IMR-90 (cell line): ENCODE measurements around the gene ZNF526. TPM values are rescaled to one million over a fixed set of nuclear protein-coding genes. Genes with fewer than 3 reads are reported as not detected.

Source experiments
- ATAC-seq: fragments of 200-7000 bp; cut with Tn5 transposase; 2 replicates; pipeline ENCODE4 v1.9.1; 2020; ENCODE audit warnings: low read depth, mild to moderate bottlenecking, moderate library complexity
- BruUV-seq: library from RNA; stranded (reverse); fragments of 400-500 nt; replicated peaks from 2 replicates; lab custom pipeline; 2021; lab: Mats Ljungman, UMichigan
- CTCF ChIA-PET: fragments of 300-600 bp; formaldehyde crosslinking; extraction: SDS; loops from one replicate; lab custom pipeline; 2021; ENCODE audit warnings: antibody characterized with exemption; lab: Yijun Ruan, JAX
- POLR2A ChIA-PET: fragments of 300-600 bp; sonication (Branson Sonifier 250); formaldehyde crosslinking; loops from one replicate; lab custom pipeline; 2022; ENCODE audit warnings: antibody characterized with exemption; ENCODE audit not compliant: unreplicated experiment; lab: Charles Lee
- DNase-seq: peaks from one replicate; pipeline ENCODE4 v3.0.0; 2013
- H2AFZ ChIP-seq: replicated peaks from 2 replicates; pipeline ENCODE3; 2013; ENCODE audit warnings: low read length, mild to moderate bottlenecking; ENCODE audit not compliant: poor library complexity
- H2AK5ac ChIP-seq: 2 replicates; pipeline ENCODE4 v1.6.1; 2013; ENCODE audit warnings: low read depth, low read length, inconsistent platforms
- H2AK9ac ChIP-seq: replicated peaks from 2 replicates; pipeline ENCODE3; 2013; ENCODE audit warnings: mild to moderate bottlenecking, low read depth, low read length, moderate library complexity; ENCODE audit not compliant: poor library complexity
- H2BK120ac ChIP-seq: 2 replicates; pipeline ENCODE4 v1.6.1; 2013; ENCODE audit warnings: low read depth, low read length, inconsistent platforms
- H2BK15ac ChIP-seq: 3 replicates; pipeline ENCODE4 v1.6.1; 2013; ENCODE audit warnings: low read depth, low read length, inconsistent platforms
- H2BK20ac ChIP-seq: 2 replicates; pipeline ENCODE4 v1.6.1; 2013; ENCODE audit warnings: low read depth, mild to moderate bottlenecking, inconsistent platforms, low read length, moderate library complexity
- H2BK5ac ChIP-seq: 2 replicates; pipeline ENCODE4 v1.6.1; 2013; ENCODE audit warnings: mild to moderate bottlenecking, low read depth, low read length, inconsistent platforms; ENCODE audit not compliant: poor library complexity, severe bottlenecking
- H3K14ac ChIP-seq: replicated peaks from 2 replicates; pipeline ENCODE4 v1.6.1; 2013; ENCODE audit warnings: low read depth, low read length, inconsistent platforms
- H3K18ac ChIP-seq: 2 replicates; pipeline ENCODE4 v1.6.1; 2013; ENCODE audit warnings: low read depth, low read length, control low read depth
- H3K23ac ChIP-seq: 2 replicates; pipeline ENCODE4 v1.6.1; 2013; ENCODE audit warnings: low read depth, low read length, inconsistent platforms
- H3K27ac ChIP-seq: 2 replicates; pipeline ENCODE4 v1.5.1; 2013; ENCODE audit warnings: mild to moderate bottlenecking, control low read depth, low read length; ENCODE audit not compliant: insufficient read depth
- H3K27me3 ChIP-seq: 2 replicates; pipeline ENCODE4 v1.6.1; 2013; ENCODE audit warnings: low read length; ENCODE audit not compliant: control insufficient read depth, insufficient read depth
- H3K36me3 ChIP-seq: 2 replicates; pipeline ENCODE4 v1.6.1; 2013; ENCODE audit warnings: low read length, mixed read lengths; ENCODE audit not compliant: control insufficient read depth, insufficient read depth
- H3K4ac ChIP-seq: 2 replicates; pipeline ENCODE4 v1.6.1; 2013; ENCODE audit warnings: low read depth, low read length, inconsistent platforms
- H3K4me1 ChIP-seq: 2 replicates; pipeline ENCODE4 v1.6.1; 2013; ENCODE audit warnings: low read length, mixed read lengths; ENCODE audit not compliant: control insufficient read depth, insufficient read depth
- H3K4me2 ChIP-seq: 2 replicates; pipeline ENCODE4 v1.6.1; 2013; ENCODE audit warnings: low read depth, mild to moderate bottlenecking, control low read depth, low read length, moderate library complexity
- H3K4me3 ChIP-seq: 2 replicates; pipeline ENCODE4 v1.5.1; 2013; ENCODE audit warnings: low read depth, mild to moderate bottlenecking, control low read depth, low read length, moderate library complexity; ENCODE audit not compliant: insufficient read depth
- H3K56ac ChIP-seq: 2 replicates; pipeline ENCODE4 v1.6.1; 2013; ENCODE audit warnings: low read length, inconsistent platforms; ENCODE audit not compliant: insufficient read depth; ENCODE audit errors: extremely low read depth
- H3K79me1 ChIP-seq, 2 experiments: 2 replicates each; pipeline ENCODE4 v1.6.1; 2013; ENCODE audit warnings: low read length in 2 of 2, inconsistent platforms in 1 of 2, low read depth in 1 of 2
- H3K9ac ChIP-seq: 2 replicates; pipeline ENCODE4 v1.6.1; 2013; ENCODE audit warnings: low read depth, low read length, control low read depth
- H3K9me1 ChIP-seq: 2 replicates; pipeline ENCODE4 v1.6.1; 2013; ENCODE audit warnings: low read length, inconsistent platforms; ENCODE audit not compliant: insufficient read depth
- H3K9me3 ChIP-seq: 2 replicates; pipeline ENCODE4 v1.6.1; 2013; ENCODE audit warnings: low read length; ENCODE audit not compliant: control insufficient read depth, insufficient read depth
- H4K20me1 ChIP-seq: 2 replicates; pipeline ENCODE4 v1.6.1; 2013; ENCODE audit warnings: low read length, inconsistent platforms; ENCODE audit not compliant: insufficient read depth
- H4K5ac ChIP-seq: 2 replicates; pipeline ENCODE4 v1.6.1; 2013; ENCODE audit warnings: mild to moderate bottlenecking, low read depth, low read length, control low read depth
- H4K8ac ChIP-seq, 2 experiments: 2 replicates each; pipeline ENCODE4 v1.6.1; 2013; ENCODE audit warnings: low read depth in 2 of 2, low read length in 2 of 2, control low read depth in 1 of 2, inconsistent platforms in 1 of 2
- H4K91ac ChIP-seq: 2 replicates; pipeline ENCODE4 v1.6.1; 2013; ENCODE audit warnings: low read depth, low read length, inconsistent platforms; ENCODE audit not compliant: insufficient read depth
- BHLHE40 ChIP-seq: fragments of 150-350 bp; IDR thresholded peaks from 2 replicates; pipeline ENCODE4 v1.6.1; 2016; ENCODE audit warnings: mild to moderate bottlenecking, low read depth, low read length
- CEBPB ChIP-seq: IDR thresholded peaks from 2 replicates; pipeline ENCODE4 v1.6.1; 2012; ENCODE audit warnings: low read depth, low read length, improper control_type of control experiment
- CHD1 ChIP-seq: IDR thresholded peaks from 2 replicates; pipeline ENCODE4 v1.6.1; 2012; ENCODE audit warnings: low read depth, low read length, improper control_type of control experiment
- FOS ChIP-seq: fragments of 150-350 bp; IDR thresholded peaks from 2 replicates; pipeline ENCODE4 v1.6.1; 2016; ENCODE audit warnings: low read depth, low read length
- MAFK ChIP-seq: IDR thresholded peaks from 2 replicates; pipeline ENCODE4 v1.6.1; 2012; ENCODE audit warnings: low read depth, low read length, improper control_type of control experiment
- MAZ ChIP-seq: IDR thresholded peaks from 2 replicates; pipeline ENCODE4 v1.6.1; 2012; ENCODE audit warnings: low read depth, mild to moderate bottlenecking, low read length, improper control_type of control experiment, moderate library complexity, borderline replicate concordance
- MXI1 ChIP-seq: IDR thresholded peaks from 2 replicates; pipeline ENCODE4 v1.6.1; 2012; ENCODE audit warnings: low read depth, mild to moderate bottlenecking, low read length, moderate library complexity, borderline replicate concordance
- NFE2L2 ChIP-seq: fragments of 150-350 bp; IDR thresholded peaks from 2 replicates; pipeline ENCODE4 v1.6.1; 2016; ENCODE audit warnings: low read depth, mild to moderate bottlenecking, low read length
- POLR2A ChIP-seq: IDR thresholded peaks from 2 replicates; pipeline ENCODE4 v1.6.1; 2012; ENCODE audit warnings: mild to moderate bottlenecking, low read depth, low read length
- RAD21 ChIP-seq: IDR thresholded peaks from 2 replicates; pipeline ENCODE4 v1.6.1; 2012; ENCODE audit warnings: low read length, improper control_type of control experiment
- RCOR1 ChIP-seq: IDR thresholded peaks from 2 replicates; pipeline ENCODE4 v1.6.1; 2012; ENCODE audit warnings: mild to moderate bottlenecking, low read length, improper control_type of control experiment; ENCODE audit not compliant: insufficient replicate concordance
- RFX5 ChIP-seq: IDR thresholded peaks from 2 replicates; pipeline ENCODE4 v1.8.0; 2012; ENCODE audit warnings: low read depth, mild to moderate bottlenecking, low read length, moderate library complexity
- SMC3 ChIP-seq: fragments of 150-350 bp; IDR thresholded peaks from 2 replicates; pipeline ENCODE4 v1.6.1; 2016; ENCODE audit warnings: low read depth, mild to moderate bottlenecking, antibody characterized with exemption, low read length, moderate library complexity
- WGBS, 2 experiments: methylation state at CpG; one replicate each; pipeline versions ENCODE4 v1.1.5 to v1.1.7; 2013; ENCODE audit warnings: missing lambda C conversion rate in 2 of 2; ENCODE audit not compliant: insufficient read length in 1 of 2; ENCODE audit errors: extremely low coverage in 2 of 2; 5-methylcytosine and 5-hydroxymethylcytosine counted together
- dilution Hi-C: fragments of 300-500 bp; cut with HindIII; formaldehyde crosslinking; loops from one replicate; pipeline ENCODE4 v1.14.3; 2018; ENCODE audit warnings: low sequenced_read_pairs; ENCODE audit not compliant: unreplicated experiment
- in situ Hi-C: fragments of 300-500 bp; cut with MboI; formaldehyde crosslinking; loops from 3 replicates; pipeline ENCODE4 v1.14.3; 2019; ENCODE audit warnings: low sequenced_read_pairs, inconsistent platforms, mixed read lengths
- intact Hi-C: fragments of 100-400 bp; cut with micrococcal nuclease; formaldehyde crosslinking; loops from 2 replicates; pipeline ENCODE4 v1.10.0; 2022
- polyA plus RNA-seq, 3 experiments: library from polyadenylated mRNA; depleted of rRNA; stranded (reverse); fragments of >200 nt; gene quantifications; 2 replicates each; pipeline ENCODE4 v1.2.3, GENCODE V29; 2012; ENCODE audit warnings: low replicate concordance in 1 of 3
- total RNA-seq: library from RNA; depleted of rRNA; stranded (reverse); fragments of >200 nt; gene quantifications from 2 replicates; pipeline ENCODE4 v1.2.3, GENCODE V29; 2012
- TF ChIP-seq, protein P1 (sequence below): conservative IDR thresholded peaks from 2 replicates; pipeline ENCODE4 v1.5.1; 2012; ENCODE audit warnings: mild to moderate bottlenecking, low read depth, low read length, improper control_type of control experiment
- TF ChIP-seq, protein P2 (sequence below): fragments of 150-350 bp; IDR thresholded peaks from 2 replicates; pipeline ENCODE4 v1.6.1; 2017; ENCODE audit warnings: mild to moderate bottlenecking, antibody characterized with exemption, low read length, low read depth
- TF ChIP-seq, protein P3 (sequence below): fragments of 150-350 bp; IDR thresholded peaks from 2 replicates; pipeline ENCODE4 v1.6.1; 2016; ENCODE audit warnings: low read depth, mild to moderate bottlenecking, low read length, moderate library complexity, borderline replicate concordance

ZNF526 gene
- total and polyA plus RNA-seq, 2 of the 4 experiments (the other 2 are of a cell fraction), result 7.3 to 13.6 TPM

DNA sequence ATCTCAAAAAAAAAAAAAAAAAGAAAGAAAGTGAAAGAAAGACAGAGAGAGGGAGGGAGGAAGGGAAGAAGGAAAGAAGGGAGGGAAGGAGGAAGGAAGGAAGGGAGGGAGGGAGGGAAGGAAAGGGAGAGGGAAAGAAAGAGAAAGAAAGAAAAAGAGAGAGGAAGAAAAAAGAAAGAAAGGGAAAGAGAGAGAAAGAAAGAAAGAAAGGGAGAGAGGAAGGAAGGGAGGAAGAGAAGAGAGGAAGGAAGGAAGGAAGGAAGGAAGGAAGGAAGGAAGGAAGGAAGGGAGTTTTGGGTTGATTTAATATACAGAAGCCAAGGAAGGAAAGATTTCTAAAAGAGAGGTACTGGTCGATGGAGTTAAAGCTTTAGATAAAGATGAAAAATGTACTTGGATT lies 31.4 kb upstream of the ZNF526 start:
- in situ Hi-C loops, result loop anchor here (5.0 kb wide), 1 partner anchor 81 kb away; no protein-coding TSS in a partner anchor
- intact Hi-C loops, result no loop called here

More for the DNA sequence above, 31.4 kb upstream of the ZNF526 start:
- Histone ChIP-seq H3K23ac (no peak overlapping the region), H3K9me1 (peaks cover 13% of the 10 kb centered on the region), H4K20me1 (no peaks in the 10 kb centered on the region), H2BK20ac (no peak overlapping the region), H4K5ac (no peak overlapping the region), H2AK5ac (no peak overlapping the region), H3K9me3 (peaks cover 2% of the 10 kb centered on the region), H3K9ac (no peak overlapping the region), H2AFZ (no peak overlapping the region), H3K4me1 (peaks cover 7% of the 10 kb centered on the region), H4K91ac (no peak overlapping the region), H4K8ac (no peak overlapping the region), H2BK15ac (no peak overlapping the region), H2BK120ac (no peak overlapping the region), H3K18ac (no peak overlapping the region), H3K27me3 (no peaks in the 10 kb centered on the region), H3K4me3 (no peak overlapping the region), H3K36me3 (no peaks in the 10 kb centered on the region), H2AK9ac (no peak overlapping the region), H3K79me1 (no peaks in the 10 kb centered on the region), H3K56ac (no peak overlapping the region), H2BK5ac (no peak overlapping the region), H3K27ac (no peak overlapping the region), H3K14ac (no peak overlapping the region), H3K4me2 (no peak overlapping the region), H3K4ac (no peak overlapping the region)
- TF ChIP-seq MXI1 (no peak), CHD1 (no peak), RCOR1 (no peak), RAD21 (no peak), POLR2A (no peak), NFE2L2 (no peak), BHLHE40 (no peak), FOS (no peak), CEBPB (no peak), MAZ (no peak), SMC3 (no peak), RFX5 (no peak), MAFK (no peak)
- TF ChIP-seq, protein P1, sequence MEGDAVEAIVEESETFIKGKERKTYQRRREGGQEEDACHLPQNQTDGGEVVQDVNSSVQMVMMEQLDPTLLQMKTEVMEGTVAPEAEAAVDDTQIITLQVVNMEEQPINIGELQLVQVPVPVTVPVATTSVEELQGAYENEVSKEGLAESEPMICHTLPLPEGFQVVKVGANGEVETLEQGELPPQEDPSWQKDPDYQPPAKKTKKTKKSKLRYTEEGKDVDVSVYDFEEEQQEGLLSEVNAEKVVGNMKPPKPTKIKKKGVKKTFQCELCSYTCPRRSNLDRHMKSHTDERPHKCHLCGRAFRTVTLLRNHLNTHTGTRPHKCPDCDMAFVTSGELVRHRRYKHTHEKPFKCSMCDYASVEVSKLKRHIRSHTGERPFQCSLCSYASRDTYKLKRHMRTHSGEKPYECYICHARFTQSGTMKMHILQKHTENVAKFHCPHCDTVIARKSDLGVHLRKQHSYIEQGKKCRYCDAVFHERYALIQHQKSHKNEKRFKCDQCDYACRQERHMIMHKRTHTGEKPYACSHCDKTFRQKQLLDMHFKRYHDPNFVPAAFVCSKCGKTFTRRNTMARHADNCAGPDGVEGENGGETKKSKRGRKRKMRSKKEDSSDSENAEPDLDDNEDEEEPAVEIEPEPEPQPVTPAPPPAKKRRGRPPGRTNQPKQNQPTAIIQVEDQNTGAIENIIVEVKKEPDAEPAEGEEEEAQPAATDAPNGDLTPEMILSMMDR, result no peak
- TF ChIP-seq, protein P2, sequence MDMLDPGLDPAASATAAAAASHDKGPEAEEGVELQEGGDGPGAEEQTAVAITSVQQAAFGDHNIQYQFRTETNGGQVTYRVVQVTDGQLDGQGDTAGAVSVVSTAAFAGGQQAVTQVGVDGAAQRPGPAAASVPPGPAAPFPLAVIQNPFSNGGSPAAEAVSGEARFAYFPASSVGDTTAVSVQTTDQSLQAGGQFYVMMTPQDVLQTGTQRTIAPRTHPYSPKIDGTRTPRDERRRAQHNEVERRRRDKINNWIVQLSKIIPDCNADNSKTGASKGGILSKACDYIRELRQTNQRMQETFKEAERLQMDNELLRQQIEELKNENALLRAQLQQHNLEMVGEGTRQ, result no peak
- TF ChIP-seq, protein P3, sequence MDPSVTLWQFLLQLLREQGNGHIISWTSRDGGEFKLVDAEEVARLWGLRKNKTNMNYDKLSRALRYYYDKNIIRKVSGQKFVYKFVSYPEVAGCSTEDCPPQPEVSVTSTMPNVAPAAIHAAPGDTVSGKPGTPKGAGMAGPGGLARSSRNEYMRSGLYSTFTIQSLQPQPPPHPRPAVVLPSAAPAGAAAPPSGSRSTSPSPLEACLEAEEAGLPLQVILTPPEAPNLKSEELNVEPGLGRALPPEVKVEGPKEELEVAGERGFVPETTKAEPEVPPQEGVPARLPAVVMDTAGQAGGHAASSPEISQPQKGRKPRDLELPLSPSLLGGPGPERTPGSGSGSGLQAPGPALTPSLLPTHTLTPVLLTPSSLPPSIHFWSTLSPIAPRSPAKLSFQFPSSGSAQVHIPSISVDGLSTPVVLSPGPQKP, result no peak
- dilution Hi-C loops, result no loop called here
- ChIA-PET POLR2A (no interaction called here), CTCF (no interaction called here)
- ATAC-seq (no peak), DNase-seq (no peak)
- BruUV-seq, result no TSS peak
- WGBS, 2 experiments, result 57% methylated on average over 1 of the region's 1 CpG; no CpG with 5 or more reads in 1 of the 2 experiments
